Subcutaneous abdominal adipose tissue (tissue), 5 donors: ENCODE data around the gene TNFRSF14.

Experiments used
- H3K27ac ChIP-seq: one replicate; pipeline ENCODE4 v1.7.0; 2013; ENCODE audit warnings: low read depth, mild to moderate bottlenecking, inconsistent platforms, low read length, moderate library complexity
- H3K27me3 ChIP-seq, 5 donors: one replicate each; pipeline ENCODE4 v1.7.0; 2013; ENCODE audit warnings: low read length in 5 of 5, inconsistent platforms in 1 of 5; ENCODE audit not compliant: control insufficient read depth in 5 of 5, insufficient read depth in 4 of 5
- H3K36me3 ChIP-seq, 5 donors: one replicate each; pipeline ENCODE4 v1.7.0; 2013; ENCODE audit warnings: low read length in 5 of 5; ENCODE audit not compliant: control insufficient read depth in 5 of 5, insufficient read depth in 5 of 5
- H3K4me1 ChIP-seq, 5 donors: one replicate each; pipeline ENCODE4 v1.7.0; 2013; ENCODE audit warnings: low read length in 5 of 5, mild to moderate bottlenecking in 3 of 5, moderate library complexity in 1 of 5; ENCODE audit not compliant: control insufficient read depth in 5 of 5, insufficient read depth in 5 of 5
- H3K4me3 ChIP-seq, 5 donors: one replicate each; pipeline ENCODE4 v1.7.0; 2013; ENCODE audit warnings: low read length in 5 of 5, low read depth in 1 of 5
- H3K9ac ChIP-seq, 5 donors: one replicate each; pipeline ENCODE4 v1.7.0; 2013; ENCODE audit warnings: low read length in 5 of 5, mild to moderate bottlenecking in 4 of 5, moderate library complexity in 3 of 5
- H3K9me3 ChIP-seq, 5 donors: one replicate each; pipeline ENCODE4 v1.7.0; 2013; ENCODE audit warnings: low read length in 5 of 5; ENCODE audit not compliant: control insufficient read depth in 5 of 5
- donor health status: healthy.
- donor health status: healthy.
- donor health status: healthy.
- donor health status: healthy.
- donor health status: healthy.

The TNFRSF14 gene

DNA sequence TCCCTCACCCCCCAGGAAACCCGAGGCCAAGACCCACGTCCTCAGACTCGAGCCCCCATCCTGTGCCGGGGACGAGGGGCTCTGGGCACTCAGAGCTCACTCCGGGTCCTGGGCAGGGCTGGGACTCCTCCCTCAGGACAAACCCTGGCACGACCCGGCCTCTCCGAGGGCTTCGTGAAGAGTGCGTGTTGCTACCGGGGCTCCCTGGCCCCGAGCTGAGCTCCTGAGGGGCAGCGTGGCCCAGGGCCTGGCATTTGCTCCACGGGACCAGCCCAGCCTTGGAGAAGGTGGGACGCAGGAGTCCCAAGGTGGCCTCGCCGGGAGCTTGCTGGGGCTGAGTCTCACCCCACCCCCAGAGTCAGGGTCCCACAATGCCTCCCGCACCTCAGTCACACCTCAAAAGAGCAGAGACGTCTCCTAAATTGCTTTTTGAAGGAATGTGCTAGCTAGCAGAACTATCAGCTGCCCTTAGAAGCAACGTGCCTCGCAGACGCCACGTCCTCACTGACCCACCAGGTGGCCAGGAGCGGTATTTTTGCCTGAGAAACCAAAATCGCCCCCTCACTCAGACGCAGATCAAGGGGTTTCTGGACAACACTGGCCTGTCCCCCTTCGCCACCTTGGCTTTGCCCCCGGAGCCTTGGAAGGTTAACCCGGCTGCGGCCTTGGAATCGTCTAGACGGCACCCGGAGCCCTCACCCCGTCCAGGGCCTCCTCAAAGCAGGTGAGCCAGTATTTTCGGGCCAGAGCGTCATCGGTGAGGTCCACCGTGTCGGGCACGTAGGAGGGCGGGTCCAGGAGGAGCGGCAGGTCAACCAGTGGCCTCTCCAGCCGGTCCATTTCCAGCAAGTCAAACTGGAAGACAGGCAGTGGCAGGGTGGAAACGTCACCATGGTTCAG lies 41.1 kb upstream of the TNFRSF14 start:
- H3K4me3 ChIP-seq = no peak overlapping the region
- H3K9ac ChIP-seq = no peak overlapping the region
- H3K27ac ChIP-seq = no peak overlapping the region
- H3K9me3 ChIP-seq = no peaks in the 10 kb centered on the region
- no peaks in the 10 kb centered on the region for H3K27me3 ChIP-seq
- H3K4me1 ChIP-seq = no peaks in the 10 kb centered on the region
- peaks cover 0 to 98% (median 97%) of the 10 kb centered on the region in 5 donors for H3K36me3 ChIP-seq

DNA sequence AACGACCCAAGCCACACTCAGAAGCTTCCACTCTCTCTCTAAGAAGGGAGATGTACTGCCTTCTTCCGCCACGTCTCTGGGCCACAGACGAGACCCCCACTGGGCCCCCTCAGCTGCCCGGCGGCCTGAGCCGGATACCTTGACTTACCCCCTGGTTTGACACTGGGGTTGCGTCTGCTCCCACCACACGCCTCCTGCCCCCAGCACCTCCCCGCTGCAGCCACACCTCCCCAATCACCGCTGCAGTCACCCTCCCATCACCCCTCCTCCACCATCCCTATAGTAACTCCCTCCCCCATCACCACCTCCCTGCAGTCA lies 40.4 kb upstream of the TNFRSF14 start:
- Histone ChIP-seq H3K27ac (no peak overlapping the region), H3K9me3 (no peaks in the 10 kb centered on the region), H3K9ac (no peak overlapping the region), H3K36me3 (peaks cover 0 to 97% (median 97%) of the 10 kb centered on the region in 5 donors), H3K27me3 (no peaks in the 10 kb centered on the region), H3K4me1 (no peaks in the 10 kb centered on the region), H3K4me3 (no peak overlapping the region)

DNA sequence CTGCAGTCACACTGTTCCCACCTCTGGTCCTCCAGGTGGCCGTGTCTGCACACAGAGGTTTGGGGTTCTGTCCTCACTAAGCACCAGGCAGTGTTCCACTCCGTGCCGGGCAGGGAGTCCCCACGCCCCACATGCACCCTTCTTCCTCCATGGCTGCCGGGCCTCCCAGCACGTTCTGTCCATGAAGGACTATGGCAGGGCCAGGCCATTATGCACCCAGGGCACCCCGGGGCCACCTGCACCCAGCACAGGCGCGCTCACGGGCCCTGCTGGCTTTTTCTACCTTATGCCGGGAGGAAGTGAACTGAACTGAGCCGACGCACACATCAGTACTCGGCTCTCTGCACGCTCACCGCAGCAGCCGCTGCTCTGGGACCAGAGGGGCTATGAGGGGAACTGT lies 40.0 kb upstream of the TNFRSF14 start:
- Histone ChIP-seq H3K27ac (no peak overlapping the region), H3K4me1 (no peaks in the 10 kb centered on the region), H3K36me3 (peaks cover 0 to 97% (median 97%) of the 10 kb centered on the region in 5 donors)

DNA sequence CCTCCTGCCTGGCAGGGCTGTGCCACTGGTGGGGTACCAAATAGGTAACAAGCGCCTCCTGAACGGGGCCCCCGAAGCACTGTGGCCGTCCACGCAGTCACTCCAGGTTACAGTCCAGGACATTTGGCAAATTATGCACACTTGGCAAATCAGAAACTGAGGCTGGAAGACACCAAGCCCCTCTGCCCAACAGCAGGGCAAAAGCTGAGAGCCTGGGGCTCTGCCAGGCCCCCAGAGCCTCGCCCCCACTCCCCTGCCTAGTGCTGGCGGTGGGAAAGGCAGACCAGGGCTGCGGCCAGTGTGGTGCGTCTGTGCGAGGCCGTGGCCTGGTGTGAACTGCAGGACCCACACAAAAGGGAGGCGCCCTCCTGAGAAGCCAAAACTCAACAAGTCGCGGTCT lies 39.2 kb upstream of the TNFRSF14 start:
- Histone ChIP-seq H3K9me3 (no peaks in the 10 kb centered on the region), H3K9ac (no peak overlapping the region), H3K27me3 (no peaks in the 10 kb centered on the region), H3K4me1 (no peaks in the 10 kb centered on the region), H3K4me3 (no peak overlapping the region), H3K27ac (no peak overlapping the region), H3K36me3 (peaks cover 0 to 97% (median 94%) of the 10 kb centered on the region in 5 donors)

More for the DNA sequence above, 40.0 kb upstream of the TNFRSF14 start:
- Histone ChIP-seq H3K27me3 (no peaks in the 10 kb centered on the region), H3K9me3 (no peaks in the 10 kb centered on the region), H3K4me3 (no peak overlapping the region), H3K9ac (no peak overlapping the region)

DNA sequence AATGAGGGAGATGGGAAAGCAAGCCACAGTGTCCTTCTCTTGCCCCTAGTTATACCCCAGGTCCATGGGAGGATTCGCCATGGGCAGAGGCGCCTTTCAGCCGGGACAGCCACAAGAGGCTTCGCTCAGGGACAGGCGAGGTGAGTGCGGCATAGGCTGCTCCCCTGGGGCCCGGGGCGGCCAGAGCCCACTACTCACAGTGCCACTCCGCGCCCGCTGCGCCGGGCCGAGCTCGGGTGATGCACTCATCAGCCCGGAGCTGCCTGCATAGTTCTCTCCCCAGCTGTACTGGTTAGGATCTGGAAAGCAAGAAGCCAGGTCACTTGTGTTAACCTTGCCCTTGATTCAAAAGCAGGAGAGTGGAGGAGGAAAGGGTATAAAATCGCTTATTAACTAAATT lies 38.2 kb upstream of the TNFRSF14 start:
- no peaks in the 10 kb centered on the region for H3K4me1 ChIP-seq
- H3K9ac ChIP-seq = no peak overlapping the region
- H3K27me3 ChIP-seq = no peaks in the 10 kb centered on the region
- H3K36me3 ChIP-seq = peaks cover 0 to 92% (median 86%) of the 10 kb centered on the region in 5 donors
- no peaks in the 10 kb centered on the region for H3K9me3 ChIP-seq
- no peak overlapping the region for H3K27ac ChIP-seq
- H3K4me3 ChIP-seq = no peak overlapping the region

DNA sequence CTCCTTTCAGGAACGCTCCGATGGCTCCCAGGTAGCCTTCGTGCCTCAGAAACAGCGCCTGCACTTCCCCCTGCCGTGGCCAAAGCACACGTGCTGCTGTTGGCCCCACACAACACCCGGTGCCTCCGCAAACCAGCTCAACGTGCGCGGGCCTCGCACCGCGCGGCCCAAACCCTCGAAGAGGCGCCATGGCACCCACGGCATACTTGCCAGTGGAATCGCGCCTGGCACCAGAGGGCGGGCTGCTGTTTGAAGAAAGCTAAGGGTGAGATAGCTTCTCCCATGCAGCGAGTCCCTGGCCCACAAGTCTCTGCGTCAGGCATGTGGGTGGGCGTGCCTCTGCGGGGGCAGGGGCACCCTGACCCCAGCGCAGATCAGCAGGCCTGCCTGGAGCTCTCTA lies 37.6 kb upstream of the TNFRSF14 start:
- Histone ChIP-seq H3K4me3 (no peak overlapping the region), H3K27me3 (no peaks in the 10 kb centered on the region), H3K9ac (no peak overlapping the region), H3K9me3 (no peaks in the 10 kb centered on the region), H3K36me3 (peaks cover 0 to 86% (median 81%) of the 10 kb centered on the region in 5 donors), H3K27ac (no peak overlapping the region), H3K4me1 (peaks cover 0 to 3% (median under 1%) of the 10 kb centered on the region in 5 donors)

DNA sequence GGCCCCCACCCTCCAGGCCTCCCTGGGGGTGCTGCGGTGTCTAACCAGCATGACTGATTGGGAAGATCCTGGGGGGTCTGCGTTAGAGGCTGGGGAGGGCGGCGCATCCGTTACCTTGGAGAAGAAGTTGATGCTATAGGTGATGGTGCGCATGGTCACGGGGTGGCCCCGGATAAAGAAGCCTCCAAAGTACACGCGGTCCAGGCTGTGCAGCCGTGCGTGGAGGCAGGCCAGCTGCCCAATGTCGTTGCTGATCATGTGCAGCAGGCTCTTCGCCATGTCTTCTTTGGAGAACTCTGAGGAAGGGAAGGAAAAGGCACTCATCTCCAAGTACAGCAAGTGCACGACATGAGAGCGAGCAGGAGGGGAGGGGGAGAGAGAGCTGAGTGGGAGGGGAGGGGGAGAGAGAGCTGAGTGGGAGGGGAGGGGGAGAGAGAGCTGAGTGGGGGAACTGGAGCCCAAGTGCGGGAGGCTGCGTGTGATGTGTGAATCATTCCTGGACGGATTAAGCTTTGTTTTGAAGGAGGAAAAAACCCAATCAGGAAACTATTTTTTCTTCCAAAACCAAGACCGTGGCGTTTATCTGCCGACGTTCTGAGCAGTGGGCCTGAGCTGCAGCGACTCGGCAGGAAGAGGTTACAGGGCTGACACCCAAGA lies 37.0 kb upstream of the TNFRSF14 start:
- Histone ChIP-seq H3K36me3 (peaks cover 0 to 80% (median 74%) of the 10 kb centered on the region in 5 donors), H3K4me3 (no peak overlapping the region), H3K27ac (no peak overlapping the region), H3K27me3 (no peaks in the 10 kb centered on the region), H3K9me3 (no peaks in the 10 kb centered on the region), H3K9ac (no peak overlapping the region), H3K4me1 (peaks cover 0 to 9% (median 7%) of the 10 kb centered on the region in 5 donors)

DNA sequence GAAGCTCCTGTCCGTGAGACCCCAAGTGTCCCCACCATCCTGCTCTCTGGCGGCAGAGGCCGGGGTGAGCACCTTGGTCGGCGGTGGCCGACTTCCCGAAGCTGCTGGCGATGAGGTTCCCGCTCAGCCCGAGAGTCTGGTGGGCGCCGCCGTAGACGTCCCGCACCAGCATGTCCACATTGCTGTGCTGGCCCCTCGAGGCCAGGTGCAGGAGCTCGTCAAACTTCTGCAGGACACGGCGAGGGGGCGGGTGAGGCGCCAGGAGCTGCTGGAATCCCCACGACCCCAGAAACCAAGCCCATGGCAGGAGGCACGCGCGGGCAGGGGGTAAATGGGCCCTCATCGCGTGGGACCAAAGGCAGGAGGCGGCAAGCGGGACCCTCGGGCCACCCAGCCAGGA lies 36.4 kb upstream of the TNFRSF14 start:
- Histone ChIP-seq H3K9ac (no peak overlapping the region), H3K4me3 (no peak overlapping the region), H3K9me3 (no peaks in the 10 kb centered on the region), H3K27ac (no peak overlapping the region), H3K4me1 (peaks cover 3 to 15% (median 13%) of the 10 kb centered on the region in 5 donors), H3K36me3 (peaks cover 0 to 76% (median 70%) of the 10 kb centered on the region in 5 donors), H3K27me3 (no peaks in the 10 kb centered on the region)

DNA sequence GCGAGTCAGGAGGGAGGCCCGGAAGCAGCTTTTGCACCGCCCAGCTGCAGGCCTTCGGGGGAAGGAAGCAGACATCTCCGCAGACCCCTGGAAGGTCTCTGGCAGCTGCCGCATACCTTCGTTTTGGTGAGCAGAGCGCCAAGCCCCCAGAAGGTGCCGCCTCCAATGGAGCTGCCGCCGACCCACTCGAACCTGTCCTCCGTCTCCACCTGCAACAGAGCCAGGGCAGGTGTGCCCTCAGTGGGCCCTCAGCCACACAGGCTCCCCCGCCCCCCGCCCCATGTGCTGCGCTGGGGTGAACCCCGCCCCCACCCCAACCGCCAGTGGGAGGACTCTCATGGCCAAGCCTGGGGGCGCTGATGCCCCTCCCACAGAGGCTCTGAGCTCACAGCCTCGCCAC lies 36.0 kb upstream of the TNFRSF14 start:
- H3K27ac ChIP-seq = no peak overlapping the region
- H3K9ac ChIP-seq = no peak overlapping the region
- H3K36me3 ChIP-seq = peaks cover 0 to 71% (median 66%) of the 10 kb centered on the region in 5 donors
- no peaks in the 10 kb centered on the region for H3K27me3 ChIP-seq
- peaks cover 8 to 20% (median 17%) of the 10 kb centered on the region in 5 donors for H3K4me1 ChIP-seq
- no peak overlapping the region for H3K4me3 ChIP-seq
- H3K9me3 ChIP-seq = no peaks in the 10 kb centered on the region

DNA sequence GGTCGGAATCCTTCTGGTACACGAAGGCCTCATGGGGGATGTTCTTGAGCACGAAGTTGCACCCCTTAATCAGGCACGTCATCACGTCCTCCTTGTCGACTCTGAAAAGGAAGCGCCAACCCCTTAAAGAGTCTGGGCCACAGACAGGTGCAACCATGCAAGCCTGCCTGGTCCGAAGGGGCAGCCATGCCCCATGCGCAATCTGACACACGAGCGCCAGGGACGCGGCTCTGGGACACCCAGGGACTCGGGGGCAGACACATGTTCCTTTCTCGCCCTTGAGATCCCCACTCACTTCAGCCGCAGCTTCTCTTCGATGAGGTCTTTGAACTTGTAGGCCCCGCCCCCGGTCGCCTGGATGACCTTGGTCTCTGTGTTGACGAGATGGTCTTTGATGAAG lies 35.4 kb upstream of the TNFRSF14 start:
- Histone ChIP-seq H3K4me3 (no peak overlapping the region), H3K9ac (no peak overlapping the region), H3K9me3 (no peaks in the 10 kb centered on the region), H3K4me1 (peaks cover 13 to 26% (median 23%) of the 10 kb centered on the region in 5 donors), H3K27me3 (no peaks in the 10 kb centered on the region), H3K27ac (no peak overlapping the region), H3K36me3 (peaks cover 0 to 65% (median 60%) of the 10 kb centered on the region in 5 donors)
